SK-N-SH treated with all-trans-retinoic acid at 6 μM for 48 hours (cell line): ENCODE measurements around the gene CTBP1.
A peak's percentile ranks its signal among the peaks of the same experiment; 100 is the strongest.

Experiments
- ATAC-seq: fragments of 200-7000 bp; cut with Tn5 transposase; 3 replicates; pipeline ENCODE4 v1.9.1; 2020; ENCODE audit warnings: mild to moderate bottlenecking, moderate library complexity
- ARNTL ChIP-seq: fragments of 450-650 bp; formaldehyde crosslinking; IDR thresholded peaks from 2 replicates; pipeline ENCODE4 v1.5.0; 2020; ENCODE audit warnings: low read depth, mild to moderate bottlenecking, moderate library complexity, borderline replicate concordance
- BACH2 ChIP-seq: fragments of 250-450 bp; sonication (Bioruptor Pico); IDR thresholded peaks from 2 replicates; pipeline ENCODE4 v1.9.0; 2021; ENCODE audit warnings: mild to moderate bottlenecking, borderline replicate concordance
- CREB5 ChIP-seq: fragments of 250-450 bp; sonication (Bioruptor Pico); IDR thresholded peaks from 2 replicates; pipeline ENCODE4 v1.5.1; 2020; ENCODE audit warnings: low read depth, mild to moderate bottlenecking, moderate library complexity
- CSDC2 ChIP-seq: fragments of 250-450 bp; sonication (Bioruptor Pico); IDR thresholded peaks from 2 replicates; pipeline ENCODE4 v1.5.0; 2020; ENCODE audit warnings: mild to moderate bottlenecking, moderate library complexity
- CSRNP3 ChIP-seq: fragments of 250-450 bp; sonication (Bioruptor Pico); IDR thresholded peaks from 2 replicates; pipeline ENCODE4 v1.5.1; 2021; ENCODE audit warnings: mild to moderate bottlenecking, moderate library complexity
- GLIS3 ChIP-seq: fragments of 250-450 bp; sonication (Bioruptor Pico); IDR thresholded peaks from 2 replicates; pipeline ENCODE4 v1.5.0; 2020; ENCODE audit warnings: mild to moderate bottlenecking, moderate library complexity
- ISL1 ChIP-seq: fragments of 250-450 bp; sonication (Bioruptor Pico); IDR thresholded peaks from 2 replicates; pipeline ENCODE4 v2.1.2; 2022; ENCODE audit warnings: mild to moderate bottlenecking, moderate library complexity
- OSR1 ChIP-seq: fragments of 250-450 bp; sonication (Bioruptor Pico); IDR thresholded peaks from 2 replicates; pipeline ENCODE4 v1.8.0; 2022; ENCODE audit warnings: moderate library complexity, mild to moderate bottlenecking, inconsistent platforms
- PATZ1 ChIP-seq: fragments of 250-450 bp; sonication (Bioruptor Pico); IDR thresholded peaks from 2 replicates; pipeline ENCODE4 v1.8.0; 2020; ENCODE audit warnings: mild to moderate bottlenecking, moderate library complexity, borderline replicate concordance
- RARB ChIP-seq: fragments of 250-450 bp; sonication (Bioruptor Pico); IDR thresholded peaks from 2 replicates; pipeline ENCODE4 v1.8.0; 2021; ENCODE audit warnings: mild to moderate bottlenecking, moderate library complexity
- SNAI2 ChIP-seq: fragments of 250-450 bp; sonication (Bioruptor Pico); IDR thresholded peaks from 2 replicates; pipeline ENCODE4 v1.5.0; 2020; ENCODE audit warnings: mild to moderate bottlenecking, moderate library complexity
- TCF4 ChIP-seq: fragments of 250-450 bp; sonication (Bioruptor Pico); IDR thresholded peaks from 2 replicates; pipeline ENCODE4 v1.8.0; 2021; ENCODE audit warnings: mild to moderate bottlenecking, moderate library complexity, borderline replicate concordance
- TOX ChIP-seq: fragments of 250-450 bp; sonication (Bioruptor Pico); IDR thresholded peaks from 2 replicates; pipeline ENCODE4 v1.8.0; 2021; ENCODE audit warnings: mild to moderate bottlenecking, moderate library complexity, borderline replicate concordance
- TSHZ2 ChIP-seq: fragments of 250-450 bp; sonication (Bioruptor Pico); IDR thresholded peaks from 2 replicates; pipeline ENCODE4 v1.5.0; 2020; ENCODE audit warnings: mild to moderate bottlenecking, moderate library complexity
- ZC3H10 ChIP-seq: fragments of 250-450 bp; sonication (Bioruptor Pico); IDR thresholded peaks from 2 replicates; pipeline ENCODE4 v1.5.1; 2021; ENCODE audit warnings: mild to moderate bottlenecking, moderate library complexity
- ZFP3 ChIP-seq: fragments of 250-450 bp; sonication (Bioruptor Pico); IDR thresholded peaks from 2 replicates; pipeline ENCODE4 v1.5.0; 2020; ENCODE audit warnings: mild to moderate bottlenecking, moderate library complexity
- ZNF70 ChIP-seq: fragments of 450-650 bp; formaldehyde crosslinking; IDR thresholded peaks from 2 replicates; pipeline ENCODE4 v1.5.0; 2020; ENCODE audit warnings: mild to moderate bottlenecking, moderate library complexity
- ZNF8 ChIP-seq: fragments of 450-650 bp; formaldehyde crosslinking; IDR thresholded peaks from 2 replicates; pipeline ENCODE4 v1.5.0; 2020; ENCODE audit warnings: mild to moderate bottlenecking, moderate library complexity

Gene CTBP1

GRCh38 chr4:1194010-1194900 is 54.7 kb downstream of the CTBP1 start:
- peak; percentile 23 for ATAC-seq
- no peak for TF ChIP-seq ZFP3 (CRISPR knock-in tag)
- TF ChIP-seq PATZ1 (CRISPR knock-in tag) = no peak
- no peak for TF ChIP-seq ZC3H10
- no peak for TF ChIP-seq GLIS3
- no peak for TF ChIP-seq RARB (CRISPR knock-in tag)
- TF ChIP-seq CREB5 (CRISPR knock-in tag) = no peak
- no peak for TF ChIP-seq CSDC2
- no peak for TF ChIP-seq SNAI2 (CRISPR knock-in tag)
- TF ChIP-seq ARNTL (CRISPR knock-in tag) = no peak
- TF ChIP-seq OSR1 (CRISPR knock-in tag) = no peak
- no peak for TF ChIP-seq ISL1 (CRISPR knock-in tag)
- no peak for TF ChIP-seq TCF4 (CRISPR knock-in tag)
- TF ChIP-seq TOX (CRISPR knock-in tag) = no peak
- TF ChIP-seq ZNF70 (CRISPR knock-in tag) = no peak
- no peak for TF ChIP-seq CSRNP3
- TF ChIP-seq ZNF8 (CRISPR knock-in tag) = no peak
- TF ChIP-seq BACH2 (CRISPR knock-in tag) = no peak

- TF ChIP-seq ZFP3 (CRISPR knock-in tag) (peak; percentile 60; the same call in 1 of the 2 replicates), CREB5 (CRISPR knock-in tag) (no peak)
- ATAC-seq = no peak
Measured at GRCh38 chr4:1193206-1194009, 55.5 kb downstream of the CTBP1 start.

- peak; percentile 81 for ATAC-seq
Measured at GRCh38 chr4:1192493-1193205, 56.3 kb downstream of the CTBP1 start.

GRCh38 chr4:1192091-1192492 is 56.8 kb downstream of the CTBP1 start:
- TF ChIP-seq ZFP3 (CRISPR knock-in tag) (no peak), ZNF70 (CRISPR knock-in tag) (no peak), TSHZ2 (CRISPR knock-in tag) (no peak), ISL1 (CRISPR knock-in tag) (0 out of 2 replicates have a peak, but pooled peaks have one; percentile 13), ZC3H10 (0 out of 2 replicates have a peak, but pooled peaks have one; percentile 41), BACH2 (CRISPR knock-in tag) (no peak), CREB5 (CRISPR knock-in tag) (no peak)
- peak; percentile 95 for ATAC-seq

More at GRCh38 chr4:1192493-1193205, 56.3 kb downstream of the CTBP1 start:
- TF ChIP-seq SNAI2 (CRISPR knock-in tag) = no peak
